ENCODE results near the gene TADA3.

Gene TADA3

DNA sequence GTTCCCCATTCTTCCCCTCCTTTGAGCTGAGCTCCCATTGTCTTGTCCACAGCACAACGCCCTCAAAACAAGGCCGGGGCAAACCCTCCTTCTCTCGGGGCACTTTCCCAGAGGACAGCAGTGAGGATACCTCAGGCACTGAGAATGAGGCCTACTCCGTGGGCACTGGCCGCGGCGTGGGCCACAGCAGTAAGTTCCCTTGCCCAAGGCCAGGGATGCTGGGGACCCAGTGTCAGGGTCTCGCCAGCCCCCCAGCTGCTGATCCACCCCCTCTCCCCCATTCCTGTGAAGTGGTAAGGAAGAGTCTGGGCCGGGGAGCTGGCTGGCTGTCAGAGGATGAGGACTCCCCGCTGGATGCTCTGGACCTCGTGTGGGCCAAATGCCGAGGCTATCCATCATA lies 46.8 kb downstream of the TADA3 start:
- H3K27me3 ChIP-seq (ENCODE audit: insufficient read depth, low read length, poor library complexity): no peaks in the 10 kb centered on the region
- no peak overlapping the region for H3K9ac ChIP-seq (ENCODE audit: low read depth, low read length)
- peaks cover 14% of the 10 kb centered on the region for H3K4me1 ChIP-seq (ENCODE audit: insufficient read depth, low read length)
- DNase-seq (no peak), ATAC-seq (ENCODE audit: insufficient read depth, low read depth) (no peak)
- no peaks in the 10 kb centered on the region for H3K79me2 ChIP-seq (ENCODE audit: insufficient read depth, low read length)
- no peak for TF ChIP-seq EZH2 (IDR thresholded peaks at IDR 0.05; ENCODE audit: borderline replicate concordance, low read depth, low read length, severe bottlenecking)
- TF ChIP-seq, protein P1, sequence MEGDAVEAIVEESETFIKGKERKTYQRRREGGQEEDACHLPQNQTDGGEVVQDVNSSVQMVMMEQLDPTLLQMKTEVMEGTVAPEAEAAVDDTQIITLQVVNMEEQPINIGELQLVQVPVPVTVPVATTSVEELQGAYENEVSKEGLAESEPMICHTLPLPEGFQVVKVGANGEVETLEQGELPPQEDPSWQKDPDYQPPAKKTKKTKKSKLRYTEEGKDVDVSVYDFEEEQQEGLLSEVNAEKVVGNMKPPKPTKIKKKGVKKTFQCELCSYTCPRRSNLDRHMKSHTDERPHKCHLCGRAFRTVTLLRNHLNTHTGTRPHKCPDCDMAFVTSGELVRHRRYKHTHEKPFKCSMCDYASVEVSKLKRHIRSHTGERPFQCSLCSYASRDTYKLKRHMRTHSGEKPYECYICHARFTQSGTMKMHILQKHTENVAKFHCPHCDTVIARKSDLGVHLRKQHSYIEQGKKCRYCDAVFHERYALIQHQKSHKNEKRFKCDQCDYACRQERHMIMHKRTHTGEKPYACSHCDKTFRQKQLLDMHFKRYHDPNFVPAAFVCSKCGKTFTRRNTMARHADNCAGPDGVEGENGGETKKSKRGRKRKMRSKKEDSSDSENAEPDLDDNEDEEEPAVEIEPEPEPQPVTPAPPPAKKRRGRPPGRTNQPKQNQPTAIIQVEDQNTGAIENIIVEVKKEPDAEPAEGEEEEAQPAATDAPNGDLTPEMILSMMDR (IDR thresholded peaks at IDR 0.05; ENCODE audit: borderline replicate concordance, extremely low read depth, low read length, poor library complexity, severe bottlenecking): no peak
- H3K4me2 ChIP-seq (ENCODE audit: insufficient read depth, low read length): no peak overlapping the region
- H3K36me3 ChIP-seq (ENCODE audit: insufficient read depth, low read length): peaks cover 82% of the 10 kb centered on the region
- H2AFZ ChIP-seq (ENCODE audit: low read depth, low read length): no peak overlapping the region
- H4K20me1 ChIP-seq (ENCODE audit: insufficient read depth, low read length): peaks cover 10% of the 10 kb centered on the region
- no peaks in the 10 kb centered on the region for H3K9me3 ChIP-seq (ENCODE audit: insufficient read depth, low read length, severe bottlenecking)
- no peak overlapping the region for H3K4me3 ChIP-seq (ENCODE audit: low read depth in 1 of 2, low read length in 2 of 2)
- H3K27ac ChIP-seq (ENCODE audit: low read length): no peak overlapping the region

DNA sequence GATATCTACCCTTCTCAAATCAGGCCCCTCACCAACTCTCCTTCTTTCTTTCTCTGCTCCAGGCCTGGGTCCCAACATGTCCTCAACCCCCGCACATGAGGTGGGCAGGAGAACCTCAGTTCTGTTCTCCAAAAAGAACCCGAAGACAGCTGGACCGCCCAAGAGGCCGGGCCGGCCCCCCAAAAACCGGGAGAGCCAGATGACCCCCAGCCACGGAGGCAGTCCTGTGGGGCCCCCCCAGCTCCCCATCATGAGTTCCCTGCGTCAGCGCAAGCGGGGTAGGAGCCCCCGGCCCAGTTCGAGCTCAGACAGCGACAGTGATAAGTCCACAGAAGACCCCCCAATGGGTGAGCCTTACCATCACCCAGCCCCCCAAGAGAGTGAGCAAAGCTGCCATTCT lies 48.1 kb downstream of the TADA3 start:
- Histone ChIP-seq H3K9me3 (ENCODE audit: insufficient read depth, low read length, severe bottlenecking) (no peaks in the 10 kb centered on the region), H3K27ac (ENCODE audit: low read length) (no peak overlapping the region), H3K4me2 (ENCODE audit: insufficient read depth, low read length) (no peak overlapping the region), H3K4me1 (ENCODE audit: insufficient read depth, low read length) (peaks cover 3% of the 10 kb centered on the region), H3K9ac (ENCODE audit: low read depth, low read length) (no peak overlapping the region), H3K36me3 (ENCODE audit: insufficient read depth, low read length) (peaks cover 95% of the 10 kb centered on the region), H3K4me3 (ENCODE audit: low read depth in 1 of 2, low read length in 2 of 2) (no peak overlapping the region), H3K27me3 (ENCODE audit: insufficient read depth, low read length, poor library complexity) (no peaks in the 10 kb centered on the region), H2AFZ (ENCODE audit: low read depth, low read length) (no peak overlapping the region), H4K20me1 (ENCODE audit: insufficient read depth, low read length) (peaks cover 19% of the 10 kb centered on the region), H3K79me2 (ENCODE audit: insufficient read depth, low read length) (0 out of 2 replicates have a peak, but pooled peaks cover 5% of the 10 kb centered on the region)
- DNase-seq (no peak), ATAC-seq (ENCODE audit: insufficient read depth, low read depth) (no peak)
- TF ChIP-seq, protein P1 (IDR thresholded peaks at IDR 0.05; ENCODE audit: borderline replicate concordance, extremely low read depth, low read length, poor library complexity, severe bottlenecking): no peak
- no peak for TF ChIP-seq EZH2 (IDR thresholded peaks at IDR 0.05; ENCODE audit: borderline replicate concordance, low read depth, low read length, severe bottlenecking)

DNA sequence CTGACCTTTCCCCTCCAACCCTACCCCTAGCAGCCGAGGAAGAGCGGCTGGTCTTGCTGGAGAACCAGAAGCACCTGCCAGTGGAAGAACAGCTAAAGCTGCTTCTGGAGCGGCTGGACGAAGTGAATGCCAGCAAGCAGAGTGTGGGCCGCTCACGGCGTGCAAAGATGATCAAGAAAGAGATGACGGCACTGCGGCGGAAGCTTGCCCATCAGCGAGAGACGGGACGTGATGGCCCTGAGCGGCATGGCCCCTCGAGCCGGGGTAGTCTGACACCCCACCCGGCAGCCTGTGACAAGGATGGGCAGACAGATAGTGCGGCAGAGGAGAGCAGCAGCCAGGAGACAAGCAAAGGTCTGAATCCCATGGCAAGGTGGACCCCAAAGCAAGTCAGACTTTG lies 48.7 kb downstream of the TADA3 start:
- H3K9ac ChIP-seq (ENCODE audit: low read depth, low read length): no peak overlapping the region
- no peaks in the 10 kb centered on the region for H3K9me3 ChIP-seq (ENCODE audit: insufficient read depth, low read length, severe bottlenecking)
- no peak overlapping the region for H3K27ac ChIP-seq (ENCODE audit: low read length)
- no peaks in the 10 kb centered on the region for H3K4me1 ChIP-seq (ENCODE audit: insufficient read depth, low read length)
- 0 out of 2 replicates have a peak, but pooled peaks cover 7% of the 10 kb centered on the region for H3K79me2 ChIP-seq (ENCODE audit: insufficient read depth, low read length)
- H2AFZ ChIP-seq (ENCODE audit: low read depth, low read length): no peak overlapping the region
- no peak overlapping the region for H3K4me3 ChIP-seq (ENCODE audit: low read depth in 1 of 2, low read length in 2 of 2)
- peaks cover 100% of the 10 kb centered on the region for H3K36me3 ChIP-seq (ENCODE audit: insufficient read depth, low read length)
- H3K4me2 ChIP-seq (ENCODE audit: insufficient read depth, low read length): no peak overlapping the region
- DNase-seq (no peak), ATAC-seq (ENCODE audit: insufficient read depth, low read depth) (no peak)
- peaks cover 25% of the 10 kb centered on the region for H4K20me1 ChIP-seq (ENCODE audit: insufficient read depth, low read length)
- TF ChIP-seq EZH2 (IDR thresholded peaks at IDR 0.05; ENCODE audit: borderline replicate concordance, low read depth, low read length, severe bottlenecking): no peak
- TF ChIP-seq, protein P1 (IDR thresholded peaks at IDR 0.05; ENCODE audit: borderline replicate concordance, extremely low read depth, low read length, poor library complexity, severe bottlenecking): no peak
- H3K27me3 ChIP-seq (ENCODE audit: insufficient read depth, low read length, poor library complexity): no peaks in the 10 kb centered on the region

DNA sequence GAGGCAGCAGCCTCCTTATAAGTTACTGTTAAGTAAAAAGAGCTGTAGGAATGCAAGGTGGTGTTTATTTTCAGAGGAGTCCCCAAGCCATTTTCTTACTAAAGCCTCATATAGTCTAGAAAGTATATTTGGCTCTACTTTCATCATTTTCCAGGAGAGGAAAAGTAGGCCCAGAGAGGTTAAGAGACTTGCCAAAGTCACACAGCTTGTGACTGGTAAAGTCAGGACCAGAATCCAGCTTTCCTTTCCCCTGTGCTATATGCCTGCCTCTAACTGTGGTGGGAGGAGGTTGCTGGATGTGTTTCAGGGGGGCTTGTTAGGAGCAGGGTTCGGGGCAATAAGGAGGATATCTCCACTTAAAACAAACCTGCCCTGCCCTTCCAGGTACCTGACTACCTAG lies 49.7 kb downstream of the TADA3 start:
- H2AFZ ChIP-seq (ENCODE audit: low read depth, low read length): no peak overlapping the region
- H3K36me3 ChIP-seq (ENCODE audit: insufficient read depth, low read length): peaks cover 100% of the 10 kb centered on the region
- ATAC-seq (ENCODE audit: insufficient read depth, low read depth) (no peak), DNase-seq (no peak)
- no peaks in the 10 kb centered on the region for H3K9me3 ChIP-seq (ENCODE audit: insufficient read depth, low read length, severe bottlenecking)
- H3K4me3 ChIP-seq (ENCODE audit: low read depth in 1 of 2, low read length in 2 of 2): no peak overlapping the region
- no peak for TF ChIP-seq EZH2 (IDR thresholded peaks at IDR 0.05; ENCODE audit: borderline replicate concordance, low read depth, low read length, severe bottlenecking)
- TF ChIP-seq, protein P1 (IDR thresholded peaks at IDR 0.05; ENCODE audit: borderline replicate concordance, extremely low read depth, low read length, poor library complexity, severe bottlenecking): no peak
- peaks cover 12% of the 10 kb centered on the region; the same call in 1 of the 2 replicates for H3K79me2 ChIP-seq (ENCODE audit: insufficient read depth, low read length)
- H3K27ac ChIP-seq (ENCODE audit: low read length): no peak overlapping the region
- peaks cover 33% of the 10 kb centered on the region for H4K20me1 ChIP-seq (ENCODE audit: insufficient read depth, low read length)
- H3K9ac ChIP-seq (ENCODE audit: low read depth, low read length): no peak overlapping the region
- no peaks in the 10 kb centered on the region for H3K27me3 ChIP-seq (ENCODE audit: insufficient read depth, low read length, poor library complexity)
- H3K4me2 ChIP-seq (ENCODE audit: insufficient read depth, low read length): no peak overlapping the region
- no peaks in the 10 kb centered on the region for H3K4me1 ChIP-seq (ENCODE audit: insufficient read depth, low read length)
